ENCODE results near the gene PPP1R18. TPM values are rescaled to one million over a fixed set of nuclear protein-coding genes. Genes with fewer than 3 reads are reported as not detected.

The PPP1R18 gene
- total and polyA plus RNA-seq, 9 of the 15 experiments (the other 6 are each of a cell fraction or from before 2014, with no cell fraction given): 12.0 to 99.2 (median 42.6) TPM

GRCh38 chr6:30646450-30647241 is 39.8 kb downstream of the PPP1R18 start, which contains the start of gene C6orf136 (continued):
- TF ChIP-seq CCNT2 (IDR thresholded peaks at IDR 0.05; ENCODE audit: borderline replicate concordance, extremely low read depth, insufficient read length, low read depth, low read length) (no peak), KAT8 (IDR thresholded peaks at IDR 0.05; ENCODE audit: low read depth) (no peak), ZNF175 (CRISPR knock-in tag; IDR thresholded peaks at IDR 0.05; ENCODE audit: low read depth) (no peak), ZNF124 (CRISPR knock-in tag; IDR thresholded peaks at IDR 0.05) (no peak), HDAC6 (IDR thresholded peaks at IDR 0.05; ENCODE audit: low read depth, low read length) (no peak), CBX2 (IDR thresholded peaks at IDR 0.05; ENCODE audit: insufficient read depth, low read length, poor library complexity, severe bottlenecking) (no peak), NONO (IDR thresholded peaks at IDR 0.05; ENCODE audit: low read depth in 2 of 2, low read length in 1 of 2) (0 out of 4 replicates have a peak, but pooled peaks of 1 of the 2 experiments have one; percentile 25), MEIS2 (IDR thresholded peaks at IDR 0.05; ENCODE audit: partially characterized antibody) (peak; percentile 94), ZNF75A (CRISPR knock-in tag; IDR thresholded peaks at IDR 0.05) (no peak), SREBF1 (IDR thresholded peaks at IDR 0.05; ENCODE audit: borderline replicate concordance, low read depth, low read length) (no peak), TCFL5 (CRISPR knock-in tag; conservative IDR thresholded peaks at IDR 0.05) (no peak), HDAC2 (IDR thresholded peaks at IDR 0.05) (no peak), ZNF143 (CRISPR knock-in tag; IDR thresholded peaks at IDR 0.05) (no peak), CBFA2T3 (IDR thresholded peaks at IDR 0.05) (no peak), ZNF311 (CRISPR knock-in tag; IDR thresholded peaks at IDR 0.05) (no peak), MBD2 (IDR thresholded peaks at IDR 0.05; ENCODE audit: borderline replicate concordance, low read depth) (no peak), TCF3 (CRISPR knock-in tag; IDR thresholded peaks at IDR 0.05) (no peak), CXXC5 (CRISPR knock-in tag; IDR thresholded peaks at IDR 0.05) (0 out of 2 replicates have a peak, but pooled peaks have one; percentile 2), VEZF1 (CRISPR knock-in tag; IDR thresholded peaks at IDR 0.05) (peak; percentile 98), ZEB2 (IDR thresholded peaks at IDR 0.05) (no peak), ZNF24 (IDR thresholded peaks at IDR 0.05) (peak; percentile 99)
- TF ChIP-seq, protein P1, sequence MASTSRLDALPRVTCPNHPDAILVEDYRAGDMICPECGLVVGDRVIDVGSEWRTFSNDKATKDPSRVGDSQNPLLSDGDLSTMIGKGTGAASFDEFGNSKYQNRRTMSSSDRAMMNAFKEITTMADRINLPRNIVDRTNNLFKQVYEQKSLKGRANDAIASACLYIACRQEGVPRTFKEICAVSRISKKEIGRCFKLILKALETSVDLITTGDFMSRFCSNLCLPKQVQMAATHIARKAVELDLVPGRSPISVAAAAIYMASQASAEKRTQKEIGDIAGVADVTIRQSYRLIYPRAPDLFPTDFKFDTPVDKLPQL (IDR thresholded peaks at IDR 0.05; ENCODE audit: extremely low read depth, insufficient read length): no peak
- TF ChIP-seq, protein P2, sequence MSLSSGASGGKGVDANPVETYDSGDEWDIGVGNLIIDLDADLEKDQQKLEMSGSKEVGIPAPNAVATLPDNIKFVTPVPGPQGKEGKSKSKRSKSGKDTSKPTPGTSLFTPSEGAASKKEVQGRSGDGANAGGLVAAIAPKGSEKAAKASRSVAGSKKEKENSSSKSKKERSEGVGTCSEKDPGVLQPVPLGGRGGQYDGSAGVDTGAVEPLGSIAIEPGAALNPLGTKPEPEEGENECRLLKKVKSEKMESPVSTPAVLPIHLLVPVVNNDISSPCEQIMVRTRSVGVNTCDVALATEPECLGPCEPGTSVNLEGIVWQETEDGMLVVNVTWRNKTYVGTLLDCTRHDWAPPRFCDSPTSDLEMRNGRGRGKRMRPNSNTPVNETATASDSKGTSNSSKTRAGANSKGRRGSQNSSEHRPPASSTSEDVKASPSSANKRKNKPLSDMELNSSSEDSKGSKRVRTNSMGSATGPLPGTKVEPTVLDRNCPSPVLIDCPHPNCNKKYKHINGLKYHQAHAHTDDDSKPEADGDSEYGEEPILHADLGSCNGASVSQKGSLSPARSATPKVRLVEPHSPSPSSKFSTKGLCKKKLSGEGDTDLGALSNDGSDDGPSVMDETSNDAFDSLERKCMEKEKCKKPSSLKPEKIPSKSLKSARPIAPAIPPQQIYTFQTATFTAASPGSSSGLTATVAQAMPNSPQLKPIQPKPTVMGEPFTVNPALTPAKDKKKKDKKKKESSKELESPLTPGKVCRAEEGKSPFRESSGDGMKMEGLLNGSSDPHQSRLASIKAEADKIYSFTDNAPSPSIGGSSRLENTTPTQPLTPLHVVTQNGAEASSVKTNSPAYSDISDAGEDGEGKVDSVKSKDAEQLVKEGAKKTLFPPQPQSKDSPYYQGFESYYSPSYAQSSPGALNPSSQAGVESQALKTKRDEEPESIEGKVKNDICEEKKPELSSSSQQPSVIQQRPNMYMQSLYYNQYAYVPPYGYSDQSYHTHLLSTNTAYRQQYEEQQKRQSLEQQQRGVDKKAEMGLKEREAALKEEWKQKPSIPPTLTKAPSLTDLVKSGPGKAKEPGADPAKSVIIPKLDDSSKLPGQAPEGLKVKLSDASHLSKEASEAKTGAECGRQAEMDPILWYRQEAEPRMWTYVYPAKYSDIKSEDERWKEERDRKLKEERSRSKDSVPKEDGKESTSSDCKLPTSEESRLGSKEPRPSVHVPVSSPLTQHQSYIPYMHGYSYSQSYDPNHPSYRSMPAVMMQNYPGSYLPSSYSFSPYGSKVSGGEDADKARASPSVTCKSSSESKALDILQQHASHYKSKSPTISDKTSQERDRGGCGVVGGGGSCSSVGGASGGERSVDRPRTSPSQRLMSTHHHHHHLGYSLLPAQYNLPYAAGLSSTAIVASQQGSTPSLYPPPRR (CRISPR knock-in tag; IDR thresholded peaks at IDR 0.05; ENCODE audit: borderline replicate concordance): no peak
